B cell (primary cell): ENCODE measurements around the gene PCSK4. TPM values are rescaled to one million over a fixed set of nuclear protein-coding genes. Genes with fewer than 3 reads are reported as not detected.

Experiments
- ATAC-seq: fragments of 200-7000 bp; cut with Tn5 transposase; one replicate; pipeline ENCODE4 v1.10.0; 2021; ENCODE audit warnings: low read depth, mild to moderate bottlenecking, moderate number of reproducible peaks, moderate library complexity
- CTCF ChIA-PET: fragments of 350-600 bp; sonication (Branson Sonifier 250); formaldehyde crosslinking; loops from one replicate; lab custom pipeline; 2021; ENCODE audit warnings: antibody characterized with exemption, inconsistent platforms; lab: Charles Lee
- POLR2A ChIA-PET: fragments of 350-600 bp; sonication (Branson Sonifier 250); formaldehyde crosslinking; loops from one replicate; lab custom pipeline; 2021; ENCODE audit warnings: antibody characterized with exemption; lab: Charles Lee
- DNase-seq: peaks from one replicate; pipeline ENCODE4 v3.0.0; 2013
- H2AFZ ChIP-seq: 2 replicates; pipeline ENCODE4 v1.6.1; 2012; ENCODE audit warnings: mild to moderate bottlenecking, low read depth, low read length; ENCODE audit not compliant: insufficient read depth, poor library complexity, severe bottlenecking
- H3K27ac ChIP-seq, 2 donors: 1 replicate in 1 of 2; 2 replicates in 1 of 2; pipeline ENCODE4 v1.5.1; 2012 to 2013; ENCODE audit warnings: low read length in 2 of 2, mild to moderate bottlenecking in 2 of 2, moderate library complexity in 1 of 2
- H3K27me3 ChIP-seq, 4 experiments: fragments of 200-600 bp in 1 of 4; sonication (generic) in 1 of 4; replicated peaks in 1 of 4; 1 replicate in 2 of 4; 2 replicates in 2 of 4; pipeline versions ENCODE4 v1.6.1 to v1.7.0; 2013 to 2016; ENCODE audit warnings: low read length in 3 of 4, mild to moderate bottlenecking in 2 of 4, mixed read lengths in 1 of 4, moderate library complexity in 1 of 4; ENCODE audit not compliant: insufficient read depth in 4 of 4, control insufficient read depth in 3 of 4; ENCODE audit errors: control extremely low read depth in 1 of 4
- H3K36me3 ChIP-seq, 2 experiments: replicated peaks in 1 of 2; 1 replicate in 1 of 2; 2 replicates in 1 of 2; pipeline versions ENCODE4 v1.6.1 to v1.7.1; 2013; ENCODE audit warnings: low read length in 1 of 2; ENCODE audit not compliant: insufficient read depth in 2 of 2, control insufficient read depth in 1 of 2; ENCODE audit errors: control extremely low read depth in 1 of 2, extremely low read depth in 1 of 2
- H3K4me1 ChIP-seq, 2 donors: fragments of 200-600 bp in 1 of 2; sonication (generic) in 1 of 2; 1 replicate in 1 of 2; 2 replicates in 1 of 2; pipeline versions ENCODE4 v1.5.1 to v1.6.1; 2013 to 2017; ENCODE audit warnings: low read length in 2 of 2; ENCODE audit not compliant: control insufficient read depth in 2 of 2, insufficient read depth in 2 of 2
- H3K4me2 ChIP-seq: replicated peaks from 2 replicates; pipeline ENCODE3; 2012; ENCODE audit warnings: mild to moderate bottlenecking, low read depth, low read length; ENCODE audit not compliant: poor library complexity, severe bottlenecking
- H3K4me3 ChIP-seq, 5 experiments: fragments of 200-600 bp in 1 of 5; sonication (generic) in 1 of 5; 1 replicate in 3 of 5; 2 replicates in 2 of 5; pipeline versions ENCODE4 v1.5.1 to v1.7.0; 2011 to 2016; ENCODE audit warnings: low read length in 4 of 5, mild to moderate bottlenecking in 4 of 5, low read depth in 2 of 5, control low read depth in 1 of 5, moderate library complexity in 1 of 5; ENCODE audit not compliant: insufficient read depth in 1 of 5; ENCODE audit errors: control extremely low read depth in 1 of 5, extremely low read depth in 1 of 5
- H3K79me2 ChIP-seq: fragments of 200-600 bp; sonication (generic); one replicate; pipeline ENCODE4 v1.6.0; 2016; ENCODE audit warnings: low read length; ENCODE audit not compliant: control insufficient read depth, insufficient read depth
- H3K9ac ChIP-seq: fragments of 200-600 bp; sonication (generic); 2 replicates; pipeline ENCODE4 v1.6.1; 2017; ENCODE audit warnings: mild to moderate bottlenecking, low read length, moderate library complexity
- H3K9me3 ChIP-seq, 3 donors: one replicate each; pipeline versions ENCODE4 v1.6.1 to v1.7.1; 2013; ENCODE audit warnings: low read length in 2 of 3; ENCODE audit not compliant: control insufficient read depth in 2 of 3, insufficient read depth in 1 of 3; ENCODE audit errors: control extremely low read depth in 1 of 3
- H4K20me1 ChIP-seq: 2 replicates; pipeline ENCODE4 v1.6.0; 2012; ENCODE audit warnings: mild to moderate bottlenecking, low read length; ENCODE audit not compliant: insufficient read depth, control insufficient read depth, poor library complexity, severe bottlenecking
- H3K27ac Mint-ChIP-seq: one replicate; pipeline ENCODE4 v1.8.0; 2021; ENCODE audit warnings: mixed read lengths
- H3K27me3 Mint-ChIP-seq: one replicate; pipeline ENCODE4 v1.8.0; 2021; ENCODE audit warnings: mixed read lengths
- H3K4me1 Mint-ChIP-seq: one replicate; pipeline ENCODE4 v1.8.0; 2021; ENCODE audit warnings: mixed read lengths
- H3K4me3 Mint-ChIP-seq: one replicate; pipeline ENCODE4 v1.8.0; 2021; ENCODE audit warnings: mixed read lengths
- H3K9me3 Mint-ChIP-seq: one replicate; pipeline ENCODE4 v1.8.0; 2022; ENCODE audit warnings: mixed read lengths; ENCODE audit not compliant: insufficient read depth
- EZH2 ChIP-seq: IDR thresholded peaks from 2 replicates; pipeline ENCODE4 v1.6.1; 2012; ENCODE audit warnings: borderline replicate concordance, low read depth, mild to moderate bottlenecking, moderate library complexity, low read length; ENCODE audit not compliant: insufficient read depth, poor library complexity, severe bottlenecking
- WGBS: methylation state at CpG from one replicate; pipeline ENCODE4 v1.1.5; 2013; ENCODE audit warnings: missing lambda C conversion rate; ENCODE audit not compliant: insufficient coverage; 5-methylcytosine and 5-hydroxymethylcytosine counted together
- intact Hi-C: fragments of 100-400 bp; cut with micrococcal nuclease; formaldehyde crosslinking; loops from one replicate; pipeline ENCODE4 v1.10.0; 2022
- polyA plus RNA-seq: library from polyadenylated mRNA; depleted of rRNA; stranded (reverse); fragments of >200 nt; gene quantifications from 2 replicates; pipeline ENCODE4 v1.2.3, GENCODE V29; 2012
- total RNA-seq, 2 donors: library from RNA; stranded (reverse); fragments of 120-200 nt in 1 of 2; gene quantifications; 1 replicate in 1 of 2; 2 replicates in 1 of 2; pipeline versions ENCODE4 v1.2.3 to v1.2.4, GENCODE V29; 2013 to 2022
- TF ChIP-seq, protein P1 (sequence below): fragments of 200-600 bp; IDR thresholded peaks from one replicate; pipeline ENCODE4 v1.8.0; 2022; ENCODE audit warnings: antibody characterized with exemption, mild to moderate bottlenecking

Gene PCSK4
- total and polyA plus RNA-seq, 2 donors (not counting 1 experiment from before 2014, with no cell fraction given) = 1.1 to 1.3 TPM

DNA sequence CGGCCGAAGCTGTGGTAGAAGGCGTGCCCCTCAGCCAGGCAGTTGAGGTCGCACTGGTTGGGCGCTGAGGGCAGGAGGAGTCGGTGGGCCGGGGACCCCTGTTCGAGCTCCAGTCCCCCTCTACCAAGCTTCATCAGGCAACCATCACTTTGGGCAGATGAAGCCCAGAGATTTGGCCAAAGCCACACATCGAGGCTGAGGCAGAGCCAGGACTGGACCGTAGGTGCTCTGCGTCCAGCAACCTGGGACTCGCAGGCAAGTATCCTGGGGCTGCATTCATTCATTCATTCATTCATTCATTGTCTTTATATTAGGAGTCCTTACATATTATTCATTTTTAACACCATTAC lies 18.3 kb upstream of the PCSK4 start:
- no peak overlapping the region for H3K9ac ChIP-seq
- no peak overlapping the region for H3K4me3 ChIP-seq
- no peaks in the 10 kb centered on the region for H3K36me3 ChIP-seq
- no peak for ATAC-seq
- H4K20me1 ChIP-seq = no peaks in the 10 kb centered on the region
- ChIA-PET CTCF (no interaction called here), POLR2A (no interaction called here)
- H3K4me2 ChIP-seq = peak overlapping the region; percentile 78
- H2AFZ ChIP-seq = no peak overlapping the region
- H3K4me1 ChIP-seq = peaks cover 16 to 22% of the 10 kb centered on the region in 2 donors
- H3K9me3 Mint-ChIP-seq = no peaks in the 10 kb centered on the region
- intact Hi-C loops = loop anchor here (1.0 kb wide), 1 partner anchor 18 kb away; the partner anchor contains the start of gene PCSK4
- DNase-seq = no peak
- H3K27ac ChIP-seq = no peak overlapping the region
- H3K9me3 ChIP-seq = peaks cover 0 to 58% (median 7%) of the 10 kb centered on the region in 3 donors
- H3K27me3 ChIP-seq = peaks cover 0 to 76% (median 18%) of the 10 kb centered on the region in 4 experiments
- TF ChIP-seq, protein P1, sequence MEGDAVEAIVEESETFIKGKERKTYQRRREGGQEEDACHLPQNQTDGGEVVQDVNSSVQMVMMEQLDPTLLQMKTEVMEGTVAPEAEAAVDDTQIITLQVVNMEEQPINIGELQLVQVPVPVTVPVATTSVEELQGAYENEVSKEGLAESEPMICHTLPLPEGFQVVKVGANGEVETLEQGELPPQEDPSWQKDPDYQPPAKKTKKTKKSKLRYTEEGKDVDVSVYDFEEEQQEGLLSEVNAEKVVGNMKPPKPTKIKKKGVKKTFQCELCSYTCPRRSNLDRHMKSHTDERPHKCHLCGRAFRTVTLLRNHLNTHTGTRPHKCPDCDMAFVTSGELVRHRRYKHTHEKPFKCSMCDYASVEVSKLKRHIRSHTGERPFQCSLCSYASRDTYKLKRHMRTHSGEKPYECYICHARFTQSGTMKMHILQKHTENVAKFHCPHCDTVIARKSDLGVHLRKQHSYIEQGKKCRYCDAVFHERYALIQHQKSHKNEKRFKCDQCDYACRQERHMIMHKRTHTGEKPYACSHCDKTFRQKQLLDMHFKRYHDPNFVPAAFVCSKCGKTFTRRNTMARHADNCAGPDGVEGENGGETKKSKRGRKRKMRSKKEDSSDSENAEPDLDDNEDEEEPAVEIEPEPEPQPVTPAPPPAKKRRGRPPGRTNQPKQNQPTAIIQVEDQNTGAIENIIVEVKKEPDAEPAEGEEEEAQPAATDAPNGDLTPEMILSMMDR = no peak
- TF ChIP-seq EZH2 = no peak
- H3K27me3 Mint-ChIP-seq = peaks cover 41% of the 10 kb centered on the region
- no peaks in the 10 kb centered on the region for H3K79me2 ChIP-seq
- H3K4me3 Mint-ChIP-seq = peak overlapping the region; percentile 33
- H3K27ac Mint-ChIP-seq = no peak overlapping the region
- H3K4me1 Mint-ChIP-seq = peaks cover 12% of the 10 kb centered on the region
- 29% methylated on average over 10 of the region's 12 CpGs for WGBS

DNA sequence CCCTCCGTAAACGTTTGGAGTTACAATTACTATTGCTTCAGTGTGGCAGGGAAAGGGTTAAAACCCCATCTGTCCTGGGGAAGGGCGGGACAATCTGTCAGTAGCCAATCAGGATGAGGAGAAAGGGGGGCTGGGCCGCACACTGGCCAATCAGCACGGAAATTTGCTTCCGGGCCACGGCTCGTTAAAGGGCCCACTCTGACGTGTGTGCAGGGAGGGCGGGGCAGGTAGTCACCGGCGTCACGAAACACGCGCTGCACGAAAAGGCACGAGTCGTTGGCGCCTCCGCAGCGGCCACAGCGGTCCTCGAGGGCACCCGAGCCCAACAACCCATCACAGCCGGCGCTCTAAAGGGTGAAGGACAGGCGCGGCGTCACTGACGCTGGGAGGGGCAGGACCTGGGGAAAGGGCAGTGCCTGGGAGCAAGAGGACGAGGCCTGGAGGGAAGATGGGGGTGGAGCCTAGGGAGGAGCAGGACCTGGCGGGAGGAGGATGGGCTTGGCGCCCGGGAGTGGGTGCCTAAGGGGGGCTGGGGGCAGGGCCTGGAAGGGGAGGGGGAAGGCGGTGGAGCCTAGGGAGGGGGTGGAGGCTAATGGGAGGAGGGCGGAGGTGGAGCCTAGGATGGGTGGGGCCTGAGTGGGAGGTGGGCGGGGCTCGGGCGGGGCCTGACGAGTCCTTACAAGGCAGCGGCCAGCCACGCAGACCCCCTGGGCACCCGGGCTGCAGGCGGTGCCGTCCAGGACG lies 17.8 kb upstream of the PCSK4 start:
- Histone ChIP-seq H2AFZ (peak overlapping the region; percentile 79), H3K27ac (no peak overlapping the region), H3K4me2 (peak overlapping the region; percentile 78), H3K79me2 (no peaks in the 10 kb centered on the region), H3K27me3 (peaks cover 0 to 79% (median 20%) of the 10 kb centered on the region in 4 experiments), H3K4me1 (peaks cover 19 to 24% of the 10 kb centered on the region in 2 donors), H3K36me3 (no peaks in the 10 kb centered on the region), H3K9ac (peak overlapping the region; percentile 46), H4K20me1 (no peaks in the 10 kb centered on the region), H3K9me3 (peaks cover 0 to 63% (median 7%) of the 10 kb centered on the region in 3 donors), H3K4me3 (peak overlapping the region in 4 of 5 experiments; percentile 18 to 45 (median 42))
- no peak for TF ChIP-seq EZH2
- TF ChIP-seq, protein P1 = no peak
- DNase-seq (peak; percentile 93), ATAC-seq (peak; percentile 91)
- 4% methylated on average over 41 of the region's 46 CpGs for WGBS
- Mint-ChIP-seq H3K27ac (peak overlapping the region; percentile 88), H3K4me3 (peak overlapping the region; percentile 85), H3K4me1 (peaks cover 12% of the 10 kb centered on the region), H3K9me3 (no peaks in the 10 kb centered on the region), H3K27me3 (peaks cover 41% of the 10 kb centered on the region)
- CTCF ChIA-PET = no interaction called here
- POLR2A ChIA-PET = no interaction called here
- intact Hi-C loops = loop anchor here (1.0 kb wide), 2 partner anchors 18 to 29 kb away; partner anchors contain the start of genes C19orf25 and PCSK4
